SK-N-SH (cell line): ENCODE results near the gene ULBP2. TPM values are rescaled to one million over a fixed set of nuclear protein-coding genes. Genes with fewer than 3 reads are reported as not detected.
A peak's percentile ranks its signal among the peaks of the same experiment; 100 is the strongest.

ENCODE experiments used
- CTCF ChIA-PET: fragments of 300-600, 350-600 bp; formaldehyde crosslinking; extraction: SDS; loops from one replicate; lab custom pipeline; 2021; lab: Yijun Ruan, JAX
- POLR2A ChIA-PET: fragments of 350-600 bp; sonication (Branson Sonifier 250); formaldehyde crosslinking; extraction: SDS; loops from one replicate; lab custom pipeline; 2020; ENCODE audit warnings: antibody characterized with exemption, inconsistent platforms; lab: Yijun Ruan, JAX
- DNase-seq: peaks from one replicate; pipeline ENCODE4 v3.0.0; 2012
- H2AFZ ChIP-seq: fragments of 200-600 bp; sonication (generic); 2 replicates; pipeline ENCODE4 v1.8.1; 2016; ENCODE audit warnings: antibody characterized with exemption, mild to moderate bottlenecking, low read depth
- H3F3A ChIP-seq: fragments of 200-600 bp; sonication (generic); replicated peaks from 2 replicates; pipeline ENCODE3; 2016; ENCODE audit warnings: antibody characterized with exemption, mild to moderate bottlenecking; ENCODE audit not compliant: insufficient read depth
- H3K27ac ChIP-seq, 2 experiments: fragments of 200-500 bp in 1 of 2; fragments of 200-600 bp in 1 of 2; sonication (Bioruptor generic) in 1 of 2; sonication (generic), shearing (Covaris generic) in 1 of 2; 2 replicates each; pipeline versions ENCODE4 v1.5.1 to v1.6.1; 2014 to 2016; ENCODE audit warnings: low read depth in 2 of 2, inconsistent platforms in 1 of 2, low read length in 1 of 2, mild to moderate bottlenecking in 1 of 2, mixed read lengths in 1 of 2
- H3K27me3 ChIP-seq: fragments of 200-600 bp; sonication (generic), shearing (Covaris generic); 2 replicates; pipeline ENCODE4 v1.6.1; 2016; ENCODE audit warnings: mixed run types; ENCODE audit not compliant: insufficient read depth
- H3K36me3 ChIP-seq, 2 experiments: fragments of 200-500 bp in 1 of 2; fragments of 200-600 bp in 1 of 2; sonication (Bioruptor generic) in 1 of 2; sonication (generic) in 1 of 2; replicated peaks in 1 of 2; 2 replicates each; pipeline versions ENCODE3 to v1.5.1; 2014 to 2016; ENCODE audit warnings: low read length in 1 of 2, mild to moderate bottlenecking in 1 of 2; ENCODE audit not compliant: insufficient read depth in 2 of 2, control insufficient read depth in 1 of 2
- H3K4me1 ChIP-seq, 2 experiments: fragments of 200-500 bp in 1 of 2; fragments of 200-600 bp in 1 of 2; sonication (Bioruptor generic) in 1 of 2; sonication (generic), shearing (Covaris generic) in 1 of 2; 2 replicates each; pipeline versions ENCODE4 v1.5.1 to v1.6.1; 2014 to 2016; ENCODE audit warnings: low read depth in 1 of 2, low read length in 1 of 2, mixed run types in 1 of 2; ENCODE audit not compliant: insufficient read depth in 2 of 2, control insufficient read depth in 1 of 2
- H3K4me2 ChIP-seq: fragments of 200-600 bp; sonication (generic), shearing (Covaris generic); 2 replicates; pipeline ENCODE4 v1.6.1; 2017; ENCODE audit warnings: mixed run types
- H3K4me3 ChIP-seq, 2 experiments: fragments of 200-500 bp in 1 of 2; fragments of 200-600 bp in 1 of 2; sonication (Bioruptor generic) in 1 of 2; sonication (generic), shearing (Covaris generic) in 1 of 2; 2 replicates each; pipeline versions ENCODE4 v1.5.1 to v1.8.1; 2014 to 2016; ENCODE audit warnings: low read depth in 2 of 2, inconsistent platforms in 1 of 2, low read length in 1 of 2, mild to moderate bottlenecking in 1 of 2, mixed read lengths in 1 of 2, moderate library complexity in 1 of 2
- H3K79me2 ChIP-seq: fragments of 200-600 bp; sonication (generic); 2 replicates; pipeline ENCODE4 v1.8.1; 2017; ENCODE audit warnings: mild to moderate bottlenecking; ENCODE audit not compliant: insufficient read depth
- H3K9ac ChIP-seq: fragments of 200-600 bp; sonication (generic); 2 replicates; pipeline ENCODE4 v1.6.1; 2017; ENCODE audit warnings: mixed run types
- H3K9me2 ChIP-seq: fragments of 200-600 bp; sonication (generic); 2 replicates; pipeline ENCODE4 v1.6.1; 2017; ENCODE audit warnings: mixed run types
- H3K9me3 ChIP-seq: fragments of 200-600 bp; sonication (generic); 2 replicates; pipeline ENCODE4 v1.6.1; 2017; ENCODE audit warnings: mixed run types, mild to moderate bottlenecking, moderate library complexity
- H4K20me1 ChIP-seq: fragments of 200-600 bp; sonication (generic); 2 replicates; pipeline ENCODE4 v1.6.1; 2017; ENCODE audit warnings: mild to moderate bottlenecking, mixed run types; ENCODE audit not compliant: insufficient read depth
- EP300 ChIP-seq, 2 experiments: IDR thresholded peaks; 2 replicates each; pipeline versions ENCODE4 v1.4.0 to v1.6.1; 2012; ENCODE audit warnings: borderline replicate concordance in 1 of 2, low read depth in 1 of 2, low read length in 1 of 2
- GABPA ChIP-seq: IDR thresholded peaks from 2 replicates; pipeline ENCODE4 v1.4.0; 2012; ENCODE audit warnings: low read depth, mild to moderate bottlenecking
- JUND ChIP-seq: IDR thresholded peaks from 2 replicates; pipeline ENCODE4 v1.4.0; 2012
- MXI1 ChIP-seq: IDR thresholded peaks from 2 replicates; pipeline ENCODE4 v1.6.1; 2012; ENCODE audit warnings: mild to moderate bottlenecking, low read depth, low read length, improper control_type of control experiment
- NFIC ChIP-seq: IDR thresholded peaks from 2 replicates; pipeline ENCODE4 v1.4.0; 2012; ENCODE audit warnings: borderline replicate concordance
- RAD21 ChIP-seq: IDR thresholded peaks from 2 replicates; pipeline ENCODE4 v1.6.1; 2012; ENCODE audit warnings: mild to moderate bottlenecking, low read length
- SMC3 ChIP-seq: IDR thresholded peaks from 2 replicates; pipeline ENCODE4 v1.6.1; 2012; ENCODE audit warnings: low read depth, low read length, improper control_type of control experiment
- whole genome bisulfite sequencing: methylation state at CpG from one replicate; pipeline ENCODE4 v1.1.6; 2017; ENCODE audit warnings: low lambda C conversion rate; 5-methylcytosine and 5-hydroxymethylcytosine counted together
- polyA plus RNA-seq, 3 experiments: library from polyadenylated mRNA; depleted of rRNA; stranded (reverse); fragments of >200 nt; gene quantifications; 2 replicates each; pipeline ENCODE4 v1.2.3, GENCODE V29; 2012
- TF ChIP-seq, protein P1 (sequence below): IDR thresholded peaks from 2 replicates; pipeline ENCODE4 v1.4.0; 2012; ENCODE audit warnings: low read depth
- TF ChIP-seq, protein P2 (sequence below): IDR thresholded peaks from 2 replicates; pipeline ENCODE4 v1.6.1; 2012; ENCODE audit warnings: mild to moderate bottlenecking, low read depth, low read length, moderate library complexity

ULBP2 gene
- polyA plus RNA-seq, 1 of the 3 experiments (the other 2 are of a cell fraction), result 5.0 TPM

GRCh38 chr6:149938571-149939355 lies 3.1 kb upstream of the ULBP2 start:
- no peaks in the 10 kb centered on the region for H3K36me3 ChIP-seq
- peaks cover 6% of the 10 kb centered on the region for H3F3A ChIP-seq
- H4K20me1 ChIP-seq, result no peaks in the 10 kb centered on the region
- H3K4me1 ChIP-seq, result peaks cover 0 to 8% of the 10 kb centered on the region in 2 experiments; a peak in 1 of 4 replicates
- TF ChIP-seq GABPA (no peak), NFIC (no peak), JUND (no peak), MXI1 (no peak), EP300 (IDR thresholded peaks at IDR 0.05; ENCODE audit: borderline replicate concordance in 1 of 2, low read depth in 1 of 2, low read length in 1 of 2) (no peak), RAD21 (no peak), SMC3 (no peak)
- TF ChIP-seq, protein P1, sequence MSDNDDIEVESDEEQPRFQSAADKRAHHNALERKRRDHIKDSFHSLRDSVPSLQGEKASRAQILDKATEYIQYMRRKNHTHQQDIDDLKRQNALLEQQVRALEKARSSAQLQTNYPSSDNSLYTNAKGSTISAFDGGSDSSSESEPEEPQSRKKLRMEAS, result no peak
- TF ChIP-seq, protein P2, sequence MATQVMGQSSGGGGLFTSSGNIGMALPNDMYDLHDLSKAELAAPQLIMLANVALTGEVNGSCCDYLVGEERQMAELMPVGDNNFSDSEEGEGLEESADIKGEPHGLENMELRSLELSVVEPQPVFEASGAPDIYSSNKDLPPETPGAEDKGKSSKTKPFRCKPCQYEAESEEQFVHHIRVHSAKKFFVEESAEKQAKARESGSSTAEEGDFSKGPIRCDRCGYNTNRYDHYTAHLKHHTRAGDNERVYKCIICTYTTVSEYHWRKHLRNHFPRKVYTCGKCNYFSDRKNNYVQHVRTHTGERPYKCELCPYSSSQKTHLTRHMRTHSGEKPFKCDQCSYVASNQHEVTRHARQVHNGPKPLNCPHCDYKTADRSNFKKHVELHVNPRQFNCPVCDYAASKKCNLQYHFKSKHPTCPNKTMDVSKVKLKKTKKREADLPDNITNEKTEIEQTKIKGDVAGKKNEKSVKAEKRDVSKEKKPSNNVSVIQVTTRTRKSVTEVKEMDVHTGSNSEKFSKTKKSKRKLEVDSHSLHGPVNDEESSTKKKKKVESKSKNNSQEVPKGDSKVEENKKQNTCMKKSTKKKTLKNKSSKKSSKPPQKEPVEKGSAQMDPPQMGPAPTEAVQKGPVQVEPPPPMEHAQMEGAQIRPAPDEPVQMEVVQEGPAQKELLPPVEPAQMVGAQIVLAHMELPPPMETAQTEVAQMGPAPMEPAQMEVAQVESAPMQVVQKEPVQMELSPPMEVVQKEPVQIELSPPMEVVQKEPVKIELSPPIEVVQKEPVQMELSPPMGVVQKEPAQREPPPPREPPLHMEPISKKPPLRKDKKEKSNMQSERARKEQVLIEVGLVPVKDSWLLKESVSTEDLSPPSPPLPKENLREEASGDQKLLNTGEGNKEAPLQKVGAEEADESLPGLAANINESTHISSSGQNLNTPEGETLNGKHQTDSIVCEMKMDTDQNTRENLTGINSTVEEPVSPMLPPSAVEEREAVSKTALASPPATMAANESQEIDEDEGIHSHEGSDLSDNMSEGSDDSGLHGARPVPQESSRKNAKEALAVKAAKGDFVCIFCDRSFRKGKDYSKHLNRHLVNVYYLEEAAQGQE, result no peak
- H3K9me2 ChIP-seq, result no peaks in the 10 kb centered on the region
- CTCF ChIA-PET, result no interaction called here
- 3% methylated on average over 21 of the region's 58 CpGs for WGBS
- DNase-seq, result peak; percentile 47
- no peak overlapping the region for H3K27ac ChIP-seq
- H2AFZ ChIP-seq, result peak overlapping the region; percentile 70; the same call in 1 of the 2 replicates
- POLR2A ChIA-PET, result no interaction called here
- H3K9me3 ChIP-seq, result no peaks in the 10 kb centered on the region
- H3K79me2 ChIP-seq, result no peaks in the 10 kb centered on the region
- H3K9ac ChIP-seq, result no peak overlapping the region
- H3K4me2 ChIP-seq, result peak overlapping the region; percentile 79
- peak overlapping the region; percentile 43 to 56 for H3K4me3 ChIP-seq
- H3K27me3 ChIP-seq, result peaks cover 48% of the 10 kb centered on the region

DNA sequence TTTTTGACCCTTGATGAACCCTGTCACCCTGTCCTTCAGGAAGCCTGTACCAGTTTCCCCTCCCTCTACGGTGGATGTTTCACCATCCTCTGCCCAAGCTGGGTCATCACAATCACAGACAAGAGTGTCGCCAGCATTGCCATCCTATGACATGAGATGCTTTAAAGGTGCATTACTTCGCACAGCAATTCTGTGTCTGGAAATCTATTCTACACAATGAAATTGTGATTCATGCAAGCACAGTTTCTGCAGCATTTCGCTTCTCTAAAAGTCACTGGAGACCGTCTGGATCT lies 2.5 kb upstream of the ULBP2 start:
- 8% methylated on average over 5 of the region's 5 CpGs for WGBS
- no peak overlapping the region for H2AFZ ChIP-seq
- peaks cover 4% of the 10 kb centered on the region for H3F3A ChIP-seq
- no peak for DNase-seq
- no peaks in the 10 kb centered on the region for H3K79me2 ChIP-seq
- H3K9me2 ChIP-seq, result no peaks in the 10 kb centered on the region
- no peaks in the 10 kb centered on the region for H3K9me3 ChIP-seq
- no peak overlapping the region for H3K9ac ChIP-seq
- no peaks in the 10 kb centered on the region for H3K36me3 ChIP-seq
- peaks cover 48% of the 10 kb centered on the region for H3K27me3 ChIP-seq
- ChIA-PET CTCF (no interaction called here), POLR2A (no interaction called here)
- peak overlapping the region; percentile 79 for H3K4me2 ChIP-seq
- no peak for TF ChIP-seq MXI1
- TF ChIP-seq, protein P1, result no peak
- peak overlapping the region in 1 of 2 experiments; percentile 56; a peak in 1 of 4 replicates for H3K4me3 ChIP-seq
- no peak overlapping the region for H3K27ac ChIP-seq
- no peaks in the 10 kb centered on the region for H4K20me1 ChIP-seq
- peaks cover 0 to 8% of the 10 kb centered on the region in 2 experiments; a peak in 1 of 4 replicates for H3K4me1 ChIP-seq
